Measurements from ENCODE around the gene CTPS1.

Gene CTPS1

DNA sequence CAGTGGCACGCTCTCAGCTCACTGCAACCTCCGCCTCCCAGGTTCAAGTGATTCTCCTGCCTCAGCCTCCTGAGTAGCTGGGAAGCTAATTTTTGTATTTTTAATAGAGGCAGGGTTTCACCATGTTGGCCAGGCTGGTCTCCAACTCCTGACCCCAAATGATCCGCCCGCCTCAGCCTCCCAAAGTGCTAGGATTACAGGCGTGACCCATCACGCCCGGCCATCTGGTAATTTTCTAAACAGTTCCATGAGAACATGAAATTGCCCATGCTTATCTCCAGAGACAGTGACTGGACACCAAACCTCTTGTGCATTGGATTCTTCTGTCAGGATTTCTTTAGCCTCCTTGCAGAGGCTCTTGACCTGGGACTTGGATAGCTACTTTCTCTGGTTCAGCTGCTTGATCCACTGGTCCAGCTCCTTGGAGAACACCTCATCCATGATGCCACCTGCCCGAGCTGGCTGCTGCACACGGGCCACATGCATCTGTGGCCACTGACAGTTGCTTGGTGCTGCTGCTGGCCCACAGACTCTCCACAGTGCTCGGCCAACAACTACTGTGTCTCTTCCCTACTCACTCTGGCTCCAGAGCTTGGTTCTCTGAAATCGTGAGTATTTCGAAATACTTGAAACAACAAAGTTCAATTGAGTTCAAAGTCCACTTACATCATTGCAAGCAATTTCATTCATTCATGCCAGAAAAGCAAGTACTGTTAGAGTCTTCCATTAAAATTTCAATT is 40.0 kb upstream of the CTPS1 start:
- no peak overlapping the region for H3K27ac ChIP-seq
- TF ChIP-seq, protein P1, sequence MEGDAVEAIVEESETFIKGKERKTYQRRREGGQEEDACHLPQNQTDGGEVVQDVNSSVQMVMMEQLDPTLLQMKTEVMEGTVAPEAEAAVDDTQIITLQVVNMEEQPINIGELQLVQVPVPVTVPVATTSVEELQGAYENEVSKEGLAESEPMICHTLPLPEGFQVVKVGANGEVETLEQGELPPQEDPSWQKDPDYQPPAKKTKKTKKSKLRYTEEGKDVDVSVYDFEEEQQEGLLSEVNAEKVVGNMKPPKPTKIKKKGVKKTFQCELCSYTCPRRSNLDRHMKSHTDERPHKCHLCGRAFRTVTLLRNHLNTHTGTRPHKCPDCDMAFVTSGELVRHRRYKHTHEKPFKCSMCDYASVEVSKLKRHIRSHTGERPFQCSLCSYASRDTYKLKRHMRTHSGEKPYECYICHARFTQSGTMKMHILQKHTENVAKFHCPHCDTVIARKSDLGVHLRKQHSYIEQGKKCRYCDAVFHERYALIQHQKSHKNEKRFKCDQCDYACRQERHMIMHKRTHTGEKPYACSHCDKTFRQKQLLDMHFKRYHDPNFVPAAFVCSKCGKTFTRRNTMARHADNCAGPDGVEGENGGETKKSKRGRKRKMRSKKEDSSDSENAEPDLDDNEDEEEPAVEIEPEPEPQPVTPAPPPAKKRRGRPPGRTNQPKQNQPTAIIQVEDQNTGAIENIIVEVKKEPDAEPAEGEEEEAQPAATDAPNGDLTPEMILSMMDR (conservative IDR thresholded peaks at IDR 0.05) = no peak

DNA sequence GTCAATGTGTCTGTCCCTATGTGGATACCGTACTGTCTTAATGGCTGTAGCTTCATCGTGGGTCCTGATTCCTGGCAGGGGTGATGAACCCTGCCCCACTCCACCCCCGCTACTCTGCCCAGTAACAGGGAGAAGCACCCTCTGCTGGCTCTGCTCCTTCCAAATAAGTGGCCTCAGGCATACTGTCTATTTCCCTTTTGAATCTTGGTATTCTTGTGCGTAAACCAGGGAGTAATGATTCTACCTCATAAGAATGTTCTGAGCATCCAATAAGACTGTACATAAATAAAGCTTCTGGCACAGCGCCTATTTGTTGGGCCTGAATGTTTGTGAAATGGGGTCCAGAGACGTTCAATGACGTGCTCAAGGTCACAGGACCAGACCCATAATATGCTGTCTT is 35.2 kb upstream of the CTPS1 start:
- peak overlapping the region; percentile 70 for H3K27ac ChIP-seq
- TF ChIP-seq, protein P1 (conservative IDR thresholded peaks at IDR 0.05) = no peak

DNA sequence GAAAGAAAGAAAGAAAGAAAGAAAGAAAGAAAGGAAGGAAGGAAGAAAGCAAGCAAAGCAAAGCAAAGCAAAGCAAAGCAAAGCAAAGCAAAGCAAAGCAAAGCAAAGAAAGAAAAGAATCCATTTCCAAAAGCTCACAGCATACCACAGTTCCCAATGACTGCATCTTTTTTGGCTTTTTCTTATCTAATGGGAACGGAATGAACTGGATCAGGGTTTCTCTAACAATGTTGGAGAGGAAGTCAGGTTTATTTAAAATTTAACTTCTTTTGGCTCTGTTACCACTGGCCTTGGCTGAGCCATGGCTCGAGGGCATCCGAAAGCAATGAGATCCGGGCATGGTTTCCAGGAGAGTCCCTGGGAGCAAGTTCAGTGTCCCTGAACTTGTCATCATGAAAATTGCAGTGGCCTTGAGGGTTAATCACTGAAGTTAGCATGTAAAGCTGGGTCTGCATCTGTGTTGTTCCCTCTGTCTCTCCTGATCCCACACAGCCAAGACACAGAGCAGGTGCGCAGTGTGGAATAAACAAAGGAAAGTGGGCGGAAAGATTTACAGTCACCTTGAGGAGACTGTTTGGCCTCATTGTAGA is 34.6 kb upstream of the CTPS1 start:
- H3K27ac ChIP-seq = peak overlapping the region; percentile 70
- TF ChIP-seq, protein P1 (conservative IDR thresholded peaks at IDR 0.05) = no peak

DNA sequence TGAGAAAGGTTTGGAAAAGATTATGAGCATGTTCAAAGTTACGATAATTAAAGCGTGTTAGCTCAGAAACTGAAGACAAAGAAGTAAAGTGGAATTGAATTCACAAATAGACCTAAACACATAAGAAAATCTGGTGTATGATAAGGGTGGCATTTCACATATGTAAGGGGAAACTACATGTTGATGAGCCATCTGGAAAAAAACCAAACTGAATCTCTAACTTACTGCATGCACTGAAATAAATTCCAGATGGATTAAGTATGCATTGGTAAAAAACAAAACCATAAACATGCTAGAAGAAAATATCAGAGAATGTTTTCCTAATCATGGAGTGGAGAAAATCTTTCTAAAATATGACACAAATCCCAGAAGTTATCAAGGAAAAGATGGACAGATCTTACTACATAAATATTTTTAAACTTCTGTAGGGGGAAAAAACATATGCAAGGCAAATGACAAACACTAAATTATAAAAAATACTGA is 34.0 kb upstream of the CTPS1 start:
- TF ChIP-seq, protein P1 (conservative IDR thresholded peaks at IDR 0.05) = no peak
- peak overlapping the region; percentile 70 for H3K27ac ChIP-seq

DNA sequence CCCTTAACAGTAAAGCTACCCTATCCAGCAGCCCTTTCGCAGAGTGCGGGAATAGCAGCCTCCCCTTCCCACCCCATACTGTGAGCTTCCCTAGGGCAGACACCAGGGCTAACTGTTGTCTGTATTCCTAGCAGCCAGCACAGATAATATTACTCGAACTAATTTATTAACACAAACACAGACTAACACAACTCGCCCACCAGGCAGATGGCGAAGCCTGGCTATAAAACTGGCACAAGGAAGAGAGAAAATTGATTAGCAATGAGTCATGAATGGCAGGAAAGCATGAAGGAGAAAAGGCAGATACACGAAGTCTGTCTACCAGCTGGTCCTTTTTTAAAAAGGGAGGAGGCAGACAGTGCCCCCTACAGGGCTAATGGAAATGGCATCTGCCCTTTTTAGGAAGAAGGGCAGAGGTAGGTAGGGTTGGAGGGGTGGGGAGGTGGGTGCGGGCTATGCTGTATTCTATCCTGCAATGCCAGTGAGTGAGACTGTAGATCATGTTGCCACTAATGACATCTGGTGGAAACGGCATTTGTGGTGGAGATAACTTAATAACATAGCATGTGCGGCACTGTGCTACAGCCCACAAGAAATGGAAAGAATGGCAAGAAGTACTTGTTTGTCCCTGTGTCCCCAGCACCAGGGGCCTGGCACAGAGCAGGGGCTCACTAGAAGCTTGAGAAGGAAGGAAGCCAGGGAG is 30.6 kb upstream of the CTPS1 start:
- TF ChIP-seq, protein P1 (conservative IDR thresholded peaks at IDR 0.05) = peak; percentile 62
- no peak overlapping the region for H3K27ac ChIP-seq

DNA sequence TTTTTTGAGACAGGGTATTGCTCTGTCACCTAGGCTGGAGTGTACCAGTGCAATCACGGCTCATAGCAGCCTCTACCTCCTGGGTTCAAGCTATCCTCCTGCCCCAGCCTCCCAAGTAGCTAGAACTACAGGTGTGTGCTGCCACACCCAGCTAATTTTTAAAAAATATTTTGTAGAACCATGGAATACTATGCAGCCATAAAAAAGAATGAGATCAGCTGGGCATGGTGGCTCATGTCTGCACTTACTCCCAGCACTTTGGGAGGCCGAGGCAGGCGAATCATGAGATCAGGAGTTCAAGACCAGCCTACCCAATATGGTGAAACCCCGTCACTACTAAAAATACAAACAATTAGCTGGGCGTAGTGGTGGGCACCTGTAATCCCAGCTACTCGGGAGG is 29.9 kb upstream of the CTPS1 start:
- TF ChIP-seq, protein P1 (conservative IDR thresholded peaks at IDR 0.05) = no peak
- H3K27ac ChIP-seq = no peak overlapping the region
